GM03348 (cell line): ENCODE data around the gene KDM7A.

Experiments used
- DNase-seq: peaks from one replicate; pipeline ENCODE4 v3.0.0; 2012; ENCODE audit warnings: low spot score

The KDM7A gene

DNA sequence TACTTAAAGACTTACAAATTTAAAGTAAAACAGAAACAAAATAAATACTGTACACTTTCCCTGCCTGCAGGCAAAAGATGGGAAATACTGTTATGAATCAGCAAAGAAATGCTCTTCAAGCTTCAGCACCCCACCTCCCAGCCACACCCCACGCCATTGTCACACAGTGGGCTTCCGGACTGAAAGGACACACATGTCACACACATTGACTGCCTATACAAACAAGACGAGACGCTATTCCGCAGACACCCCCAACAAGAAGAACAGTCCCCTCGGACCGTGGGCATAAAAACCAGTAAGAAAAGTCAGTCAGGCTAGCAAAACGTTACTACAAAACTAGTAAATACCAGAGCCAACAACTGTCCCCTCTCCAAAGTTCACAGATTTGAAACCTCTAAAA is 91.8 kb downstream of the KDM7A start:
- DNase-seq = no peak

DNA sequence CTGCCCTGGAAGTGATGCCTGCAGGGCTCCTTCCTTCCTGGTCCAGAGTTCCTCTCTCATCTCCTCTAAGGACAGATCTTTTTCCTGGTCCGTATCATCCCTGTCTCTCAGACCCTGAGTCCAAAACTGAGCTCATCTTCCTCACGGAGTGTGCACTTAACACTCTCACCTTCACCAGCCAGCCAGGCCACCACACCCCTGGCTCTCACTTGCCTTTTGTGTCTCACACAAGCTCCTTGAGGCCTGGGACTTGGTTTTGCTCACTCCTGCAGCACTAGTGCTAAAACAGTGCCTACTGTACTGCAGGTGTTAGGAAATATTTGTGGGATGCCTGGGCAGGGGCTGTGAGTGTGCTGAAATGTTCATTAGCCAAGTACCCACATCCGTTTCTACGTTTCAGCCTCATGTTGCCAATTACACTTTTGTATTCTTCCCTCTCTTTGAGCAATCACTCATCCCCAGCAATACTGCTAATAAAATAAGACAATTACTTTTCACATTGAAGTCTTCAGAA is 92.6 kb downstream of the KDM7A start:
- DNase-seq = no peak

DNA sequence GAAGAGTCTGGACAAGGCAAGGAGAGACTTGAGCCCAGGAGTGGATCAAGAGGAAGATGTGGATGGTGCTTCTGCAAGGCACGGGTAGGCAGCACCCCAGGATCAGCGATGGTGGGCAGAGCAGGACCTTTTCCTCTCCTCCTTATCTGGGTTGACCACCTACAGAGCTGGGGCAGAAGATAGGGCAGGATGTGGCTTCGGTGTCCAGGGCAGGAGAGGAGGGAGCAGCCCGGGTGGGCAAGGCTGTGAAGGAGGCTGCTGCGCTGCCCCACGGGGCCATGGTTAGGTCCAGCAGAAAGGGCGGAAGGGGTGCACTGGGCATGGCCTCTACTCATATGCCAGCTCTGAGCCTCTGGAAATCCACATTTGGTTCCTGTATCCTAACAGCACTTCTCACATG is 94.0 kb downstream of the KDM7A start:
- DNase-seq = no peak

DNA sequence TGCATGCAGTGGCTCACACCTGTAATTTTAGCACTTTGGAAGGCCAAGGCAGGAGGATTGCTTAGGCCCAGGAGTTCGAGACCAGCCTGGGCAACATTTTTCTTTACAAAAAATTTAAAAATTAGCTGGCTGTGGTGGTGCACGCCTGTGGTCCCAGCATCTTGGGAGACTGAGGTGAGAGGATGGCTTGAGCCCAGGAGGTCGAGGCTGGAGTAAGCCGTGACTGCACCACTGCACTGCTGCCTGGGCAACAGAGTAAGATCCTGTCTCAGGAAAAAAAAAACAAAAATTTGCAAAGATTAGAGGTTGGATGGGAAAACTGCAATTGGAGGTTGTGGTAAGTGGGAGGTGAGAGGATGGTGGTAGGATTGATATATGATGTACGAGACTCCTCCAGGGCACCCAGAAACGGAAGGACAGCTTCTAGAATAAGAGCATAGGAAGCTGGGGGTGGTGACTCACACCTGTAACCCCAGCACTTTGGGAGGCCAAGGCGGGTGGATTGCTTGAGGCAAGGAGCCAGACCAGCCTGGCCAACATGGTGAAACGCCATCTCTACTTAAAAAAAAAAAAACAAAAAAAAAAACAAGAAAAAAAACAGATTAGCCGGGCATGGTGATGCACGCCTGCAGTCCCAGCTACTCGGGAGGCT is 94.9 kb downstream of the KDM7A start:
- DNase-seq = no peak

DNA sequence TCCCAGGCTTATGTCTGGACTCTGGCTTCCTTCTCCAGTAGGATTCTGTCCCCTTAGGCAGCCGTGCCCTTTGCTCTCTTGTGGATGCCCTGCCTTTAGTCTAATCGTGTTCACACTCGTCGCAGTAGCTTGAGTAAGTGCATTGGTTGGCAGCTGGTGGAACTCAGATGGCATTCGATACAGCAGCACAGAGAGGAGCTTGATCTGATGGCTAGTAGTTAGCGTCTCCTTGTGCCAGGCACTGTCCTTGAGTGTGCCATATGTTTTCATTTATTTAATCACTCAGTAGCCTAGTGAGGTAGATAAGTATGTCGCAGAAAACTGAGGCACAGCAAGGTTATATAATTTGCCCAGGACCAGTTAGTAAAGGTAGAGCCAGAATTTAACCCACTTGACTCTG is 95.9 kb downstream of the KDM7A start:
- no peak for DNase-seq

DNA sequence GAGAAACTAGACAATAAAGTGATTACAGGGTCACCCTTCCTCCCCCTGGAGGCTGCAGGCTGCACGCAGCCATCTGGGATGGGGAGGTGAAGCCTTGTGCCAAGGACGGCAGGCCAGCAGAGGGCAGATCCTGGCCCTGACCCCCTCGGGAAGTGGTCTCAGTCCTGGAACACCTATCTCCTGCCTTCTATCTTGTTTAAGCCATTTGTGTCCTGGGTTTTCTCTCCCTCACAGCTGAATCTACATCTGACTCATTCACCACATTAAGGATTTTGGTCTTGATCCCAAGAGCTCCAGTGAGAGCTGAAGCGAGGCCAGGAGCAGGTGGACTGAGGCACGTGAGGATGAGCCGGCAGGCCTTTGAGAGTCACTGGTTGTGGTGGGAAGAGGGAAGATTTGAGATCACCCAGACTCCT is 97.7 kb downstream of the KDM7A start:
- DNase-seq = peak; percentile 49

DNA sequence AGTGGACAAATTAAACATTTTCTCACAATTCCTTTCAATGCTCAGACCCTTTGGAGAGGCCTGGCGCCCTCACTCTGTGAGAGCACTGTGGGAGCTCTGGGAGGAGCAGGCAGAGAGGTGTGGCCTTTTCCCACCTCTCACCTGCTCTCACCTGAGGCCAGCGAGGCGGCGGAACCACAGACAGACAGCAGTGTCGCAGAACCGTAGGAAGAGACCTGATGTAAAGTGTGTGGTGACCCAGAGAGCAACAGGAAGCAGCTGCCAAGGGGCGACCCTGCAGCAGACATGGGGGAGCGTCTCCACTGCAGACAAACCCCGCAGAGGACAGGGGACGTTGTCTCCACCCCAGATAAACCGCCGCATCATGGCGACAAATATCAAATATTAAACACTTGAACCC is 98.4 kb downstream of the KDM7A start:
- DNase-seq = no peak

DNA sequence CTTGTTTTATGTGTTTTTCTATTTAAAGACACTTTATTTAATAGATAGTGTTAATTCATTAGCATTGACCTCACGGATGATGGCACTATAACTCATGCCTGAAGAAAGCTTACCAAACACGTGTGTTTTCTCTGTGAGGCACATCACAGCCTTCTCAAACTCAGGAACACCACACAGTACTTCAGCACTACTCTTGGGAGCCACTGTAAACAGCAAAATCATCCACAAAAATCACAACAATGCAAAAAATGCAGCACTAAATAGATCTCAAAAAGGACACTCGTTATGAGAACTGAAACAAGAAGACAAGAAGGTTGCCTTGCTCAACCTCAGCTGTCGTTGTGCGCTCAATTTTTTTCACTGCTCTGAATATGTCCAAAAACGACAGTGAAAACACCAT is 102.0 kb downstream of the KDM7A start:
- no peak for DNase-seq

DNA sequence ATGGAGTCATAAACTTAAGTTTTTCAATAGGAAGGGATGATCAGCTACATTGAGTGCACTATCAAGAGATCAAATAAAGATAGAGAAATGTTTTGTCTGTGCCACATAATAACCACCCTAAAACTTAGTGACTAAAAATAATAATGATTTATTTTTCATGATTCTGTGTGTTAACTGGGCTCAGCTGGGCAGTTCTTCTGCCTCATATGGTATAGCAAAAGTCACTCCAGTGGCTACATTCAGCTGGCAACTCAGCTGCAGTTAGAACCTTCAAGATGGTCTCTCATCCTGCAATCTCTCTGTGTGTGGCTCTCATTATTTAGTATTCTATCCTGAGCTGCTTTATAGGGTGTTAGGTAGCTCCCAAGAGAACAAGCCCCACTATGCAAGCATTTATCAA is 106.2 kb downstream of the KDM7A start:
- DNase-seq = no peak

DNA sequence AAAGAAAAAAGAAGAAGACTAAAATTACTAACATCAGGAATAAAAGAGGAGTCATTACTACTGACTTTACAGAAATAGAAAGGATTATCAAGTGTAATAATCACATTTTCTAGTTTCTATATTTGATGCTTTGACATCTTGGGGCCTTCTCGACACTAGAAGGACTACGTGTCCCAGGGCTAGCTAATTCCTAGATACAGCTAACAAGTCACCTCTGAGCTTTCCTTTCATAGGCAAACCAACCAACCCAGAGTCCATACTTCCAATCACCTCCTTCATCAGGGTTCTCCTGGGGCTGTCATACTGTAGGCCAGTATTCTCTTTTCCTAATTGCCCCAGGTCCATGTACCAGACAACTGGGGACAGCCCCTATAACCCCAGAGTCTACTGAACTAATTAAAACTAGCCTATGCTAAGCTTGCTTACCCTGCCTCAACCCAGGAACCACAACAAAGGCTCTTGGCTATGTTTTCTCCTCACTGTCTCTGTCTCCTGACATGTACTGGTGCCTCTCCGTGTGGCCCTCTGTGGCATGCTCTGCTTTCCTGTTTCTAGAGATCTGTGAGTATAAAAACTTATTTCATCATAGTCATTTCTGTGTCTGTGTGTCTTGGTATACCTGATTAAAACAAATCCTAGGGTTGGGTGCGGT is 107.4 kb downstream of the KDM7A start:
- no peak for DNase-seq

DNA sequence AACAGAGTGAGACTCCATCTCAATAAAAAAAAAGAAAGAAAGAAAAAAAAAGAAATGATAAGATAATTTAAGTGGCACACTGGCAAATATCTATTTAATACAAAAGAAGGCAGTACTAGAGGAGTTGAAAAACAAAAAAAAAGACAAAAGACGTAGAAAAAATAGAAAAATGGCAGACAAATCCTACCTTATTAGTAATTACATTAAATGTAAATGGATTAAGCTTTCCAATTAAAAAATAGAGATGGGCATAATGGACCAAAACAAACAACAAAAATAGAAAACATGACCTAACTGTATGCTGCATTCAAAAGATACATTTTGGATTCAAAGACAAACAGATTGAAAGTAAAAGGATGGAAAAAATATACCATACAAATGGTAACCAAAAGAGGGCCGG is 108.8 kb downstream of the KDM7A start:
- no peak for DNase-seq

DNA sequence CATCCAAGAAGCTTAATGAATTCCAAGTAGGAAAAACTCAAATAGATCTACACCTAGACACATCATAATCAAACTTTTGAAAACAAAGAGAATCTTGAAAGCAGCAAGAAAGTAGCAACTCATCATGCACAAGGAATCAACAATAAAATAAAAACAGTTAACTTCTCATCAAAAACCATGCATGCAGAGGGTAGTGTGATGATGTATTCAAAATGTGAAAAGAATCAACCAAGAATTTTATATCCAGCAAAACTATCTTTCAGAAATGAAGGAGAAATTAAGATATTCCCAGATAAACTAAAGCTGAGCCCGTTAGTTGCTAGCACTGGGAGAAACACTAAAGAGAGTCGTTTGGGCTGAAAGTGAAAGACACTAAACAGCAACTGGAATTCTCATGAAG is 109.7 kb downstream of the KDM7A start:
- DNase-seq = no peak

DNA sequence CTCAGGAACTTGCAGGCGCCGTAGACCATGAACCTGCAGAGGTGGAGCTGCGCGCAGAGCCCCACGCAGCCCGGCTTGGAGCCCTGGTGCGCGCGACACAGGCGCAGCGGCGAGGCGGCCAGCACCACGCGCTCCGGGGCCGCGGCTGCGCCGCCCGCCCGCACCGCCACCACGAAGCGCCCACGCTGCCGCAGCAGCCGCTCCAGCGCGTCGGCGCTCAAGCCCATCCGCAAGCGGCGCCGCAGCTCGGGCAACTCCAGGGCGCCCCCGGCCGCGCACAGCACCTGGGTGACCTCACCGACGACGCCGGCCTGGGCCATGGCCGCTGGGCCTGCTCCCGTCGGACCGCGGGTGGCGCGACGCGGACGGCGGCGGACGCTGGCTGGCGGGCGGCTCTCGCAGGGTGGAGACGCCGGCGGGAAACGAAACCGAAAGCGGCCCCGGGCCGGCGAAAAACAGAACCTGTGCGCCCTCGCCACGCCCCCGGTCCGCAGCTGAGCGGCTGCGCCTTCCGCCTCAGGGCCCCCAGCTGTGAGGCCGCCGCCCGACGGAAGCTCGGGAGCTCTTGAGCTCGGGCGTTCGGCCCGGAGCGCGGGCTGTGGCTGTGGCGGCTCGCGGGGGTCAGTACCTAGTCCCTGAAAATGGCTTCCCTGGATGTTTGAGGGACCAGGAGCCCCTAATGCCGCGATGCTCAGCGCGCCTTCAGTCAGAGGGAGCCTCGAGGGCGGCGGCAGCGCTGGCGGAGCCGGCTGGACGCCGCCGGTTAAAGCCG is 114.1 kb downstream of the KDM7A start, which contains the start of gene PARP12:
TSS of gene PARP12 (minus strand) at position 424 of the 772 bp plus-strand sequence. CDS start at position 320, 104 bp downstream.
- DNase-seq = peak; percentile 92

DNA sequence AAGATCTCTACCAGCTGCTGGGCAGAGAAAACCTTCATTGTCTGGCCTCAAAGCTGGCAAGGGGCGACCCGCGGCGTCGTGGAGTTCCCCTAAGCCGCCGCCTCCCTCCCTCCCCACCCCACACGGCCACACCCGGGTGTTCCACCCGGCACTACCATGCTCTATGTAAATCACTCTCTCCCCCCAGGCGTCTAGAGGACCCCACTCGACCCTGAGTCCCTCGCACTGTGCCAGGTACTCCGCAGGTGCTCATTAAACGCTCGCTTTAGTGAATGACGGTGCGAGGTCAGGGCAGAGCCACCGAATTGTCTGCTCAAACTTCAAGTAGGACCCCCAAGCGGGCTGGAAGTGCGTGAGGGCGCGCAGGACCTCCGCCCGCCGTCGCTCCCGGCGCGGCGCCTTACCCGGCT is 114.7 kb downstream of the KDM7A start:
- DNase-seq = peak; percentile 18

DNA sequence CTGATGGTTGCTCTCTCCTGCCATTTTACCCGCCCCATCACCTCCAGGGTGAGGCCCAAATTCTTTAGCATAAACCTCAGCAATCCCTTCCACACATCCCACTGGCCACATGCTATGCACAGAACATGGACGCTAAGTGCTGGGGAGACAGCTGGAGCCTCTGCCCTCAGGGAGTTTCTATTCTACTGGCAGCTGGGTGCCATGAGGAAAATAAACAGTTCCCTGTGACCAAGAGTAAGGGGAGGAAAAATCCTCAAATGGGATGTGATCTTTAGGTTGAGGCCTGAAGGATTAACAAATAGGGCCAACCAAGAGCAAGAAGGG is 115.2 kb downstream of the KDM7A start:
- DNase-seq = no peak

DNA sequence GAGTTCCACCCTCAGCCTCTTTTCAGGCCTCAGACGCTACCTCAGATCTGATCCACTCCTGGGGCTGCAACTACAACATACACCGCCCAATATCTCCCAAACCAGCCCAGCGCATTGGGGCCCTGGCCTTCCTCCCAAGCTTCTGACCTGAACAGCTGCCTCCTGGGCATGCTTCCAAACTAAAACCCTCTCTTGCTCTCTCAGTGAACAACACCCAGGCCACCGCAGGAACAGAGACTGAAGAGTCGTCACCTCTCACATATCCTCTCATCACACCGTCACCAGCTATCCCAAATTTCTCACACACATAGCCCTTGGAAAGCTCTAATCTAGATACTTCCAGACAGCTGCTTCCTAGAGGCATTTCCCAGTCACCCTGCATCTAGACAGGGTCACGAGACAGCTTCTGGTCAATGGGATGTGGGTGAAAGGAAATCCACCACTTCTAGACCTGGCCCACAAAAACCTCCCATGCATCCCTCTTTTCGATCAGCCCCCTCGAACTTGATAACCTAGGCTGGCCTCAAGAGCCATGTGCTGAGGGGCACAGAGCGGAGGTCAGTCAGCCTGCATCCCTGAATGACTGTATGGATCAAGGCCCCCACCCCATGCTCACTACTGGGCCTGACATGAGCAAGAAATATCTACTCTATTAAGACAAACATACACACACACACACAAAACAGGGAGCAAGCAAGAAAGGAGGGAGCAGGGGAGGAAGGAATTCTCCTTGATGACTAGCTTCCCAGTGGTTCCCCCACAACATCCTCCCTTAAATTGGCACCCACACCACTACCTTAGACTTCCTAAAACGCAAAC is 115.8 kb downstream of the KDM7A start:
- DNase-seq = no peak

DNA sequence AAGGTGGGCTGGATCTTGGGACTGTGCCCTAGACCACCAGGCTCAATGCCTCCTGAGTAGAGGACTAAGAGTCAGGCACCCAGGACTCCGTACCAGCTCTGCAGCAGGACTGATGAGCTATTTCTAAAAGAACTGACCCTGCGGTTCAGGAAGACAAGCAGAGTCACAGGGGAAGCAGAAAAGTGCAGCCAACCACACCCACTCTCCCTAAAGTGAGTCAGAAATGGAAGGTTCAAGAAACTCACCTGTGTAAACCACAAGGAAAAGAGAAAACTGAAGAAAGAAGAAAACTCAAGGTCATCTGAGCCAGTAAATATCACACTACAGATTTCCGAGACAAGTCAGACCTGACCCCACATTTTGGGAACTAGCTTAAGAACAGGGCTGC is 116.5 kb downstream of the KDM7A start:
- no peak for DNase-seq

DNA sequence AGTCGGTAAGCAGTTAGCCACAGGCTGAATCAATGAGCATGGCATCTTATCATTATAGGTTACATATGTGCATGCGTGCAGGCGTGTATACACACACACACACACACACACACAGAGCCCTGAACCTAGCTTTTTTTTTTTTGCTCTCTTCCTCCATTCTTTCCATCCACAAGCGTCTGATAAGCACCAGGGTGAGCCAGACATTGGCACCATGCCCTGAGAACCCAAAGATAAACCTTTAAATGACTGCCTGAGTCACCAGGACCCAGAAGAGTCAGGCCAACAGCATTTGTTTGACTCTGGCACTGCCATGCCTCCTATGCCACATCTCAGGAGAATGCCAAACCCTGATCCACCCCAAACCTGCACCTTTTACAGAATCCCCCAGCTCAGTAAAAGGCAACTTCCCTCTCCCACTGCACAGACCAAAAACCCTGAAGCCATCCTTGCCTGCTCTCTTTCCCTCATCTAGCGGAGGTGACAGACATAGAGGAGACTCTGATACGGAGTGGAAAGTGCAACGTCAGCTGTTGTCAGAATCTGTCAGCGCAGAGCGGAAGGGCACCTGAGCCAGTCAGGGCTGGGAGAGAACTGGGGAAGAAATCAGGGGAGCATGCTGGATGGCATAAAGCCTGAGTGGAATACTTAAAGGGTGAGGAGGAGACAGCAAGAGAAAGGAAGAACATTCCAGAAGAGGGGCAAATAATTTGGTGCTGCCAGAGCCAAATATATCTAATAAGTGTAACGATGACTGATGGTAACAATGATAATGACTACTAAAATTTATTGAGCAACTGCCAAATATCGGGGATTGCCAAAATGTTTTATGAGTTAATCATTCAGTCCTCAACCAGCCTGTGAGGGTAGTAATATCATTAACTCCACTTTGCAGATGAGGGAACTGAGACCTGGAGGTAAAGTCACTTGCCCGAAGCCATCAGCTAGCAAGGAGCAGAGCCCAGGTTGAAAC is 117.2 kb downstream of the KDM7A start:
- peak; percentile 65 for DNase-seq

DNA sequence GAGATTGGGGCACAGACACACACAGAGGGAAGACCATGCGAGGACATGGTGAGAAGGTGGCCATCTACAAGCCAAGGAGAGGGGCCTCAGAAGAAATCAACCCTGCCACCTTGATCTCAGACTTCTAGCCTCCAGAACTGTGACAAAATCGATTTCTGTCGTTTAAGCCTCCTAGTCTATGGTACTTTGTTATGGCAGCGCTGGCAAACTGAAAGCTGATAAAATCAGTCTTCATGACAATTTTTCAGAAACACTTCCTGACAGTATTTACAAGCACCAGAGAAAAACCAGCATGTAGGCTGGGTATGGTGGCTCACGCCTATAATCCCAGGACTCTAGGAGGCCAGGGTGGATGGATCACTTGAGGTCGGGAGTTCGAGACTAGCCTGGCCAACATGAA is 118.3 kb downstream of the KDM7A start:
- DNase-seq = no peak

DNA sequence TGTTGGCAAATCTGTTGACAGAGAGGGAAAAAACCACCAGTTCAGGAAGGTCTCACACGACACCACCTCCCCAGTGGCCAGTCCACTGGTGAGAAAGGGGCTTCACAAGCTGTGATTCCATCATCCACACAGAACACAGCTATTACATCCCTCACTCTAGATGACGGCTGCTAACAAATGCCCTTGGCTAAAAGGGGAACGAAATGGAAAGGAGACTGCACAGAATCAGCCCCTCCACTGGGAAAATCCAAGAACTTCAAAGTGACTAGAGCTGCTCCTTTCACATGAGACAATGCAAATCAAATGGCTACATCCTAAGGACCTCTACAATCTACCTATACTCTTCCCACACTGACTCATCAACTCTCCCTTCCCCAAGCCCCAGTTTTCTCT is 119.6 kb downstream of the KDM7A start:
- DNase-seq = no peak
